K562 (cell line): ENCODE data around the gene INTS4. TPM values are rescaled to one million over a fixed set of nuclear protein-coding genes. Genes with fewer than 3 reads are reported as not detected.

Experiments
- FOXK1 ChIP-seq: sonication (generic); formaldehyde crosslinking; IDR thresholded peaks from 2 replicates; pipeline ENCODE4 v1.8.0; 2022; ENCODE audit warnings: missing genetic modification reagents, mild to moderate bottlenecking, borderline replicate concordance
- NR1H2 ChIP-seq: sonication (generic); formaldehyde crosslinking; IDR thresholded peaks from 2 replicates; pipeline ENCODE4 v1.4.0; 2020; ENCODE audit warnings: mild to moderate bottlenecking, missing genetic modification reagents
- TEAD1 ChIP-seq, 2 experiments: fragments of 450-650 bp in 1 of 2; sonication (generic) in 1 of 2; formaldehyde crosslinking; IDR thresholded peaks; 2 replicates each; pipeline versions ENCODE4 v1.4.0 to v1.8.0; 2020 to 2022; ENCODE audit warnings: mild to moderate bottlenecking in 2 of 2, missing genetic modification reagents in 1 of 2
- ZNF133 ChIP-seq: fragments of 250-450 bp; sonication (Bioruptor Pico); IDR thresholded peaks from 2 replicates; pipeline ENCODE4 v1.4.0; 2020; ENCODE audit warnings: mild to moderate bottlenecking
- polyA plus RNA-seq, 8 experiments: library from polyadenylated mRNA; depleted of rRNA in 4 of 8; stranded (reverse) in 5 of 8; unstranded in 3 of 8; fragments of >200 nt; fragmentation: Nextera tagmentation in 2 of 8; fragmentation: Illumina TruSeq in 1 of 8; extraction: Ambion mirVana in 2 of 8; extraction: Trizol in 1 of 8; gene quantifications; 2 replicates each; pipeline versions ENCODE4 v1.2.1 to v1.2.3, GENCODE V29; 2011 to 2014; ENCODE audit warnings: inconsistent platforms in 1 of 8, missing spikeins in 1 of 8
- total RNA-seq, 7 experiments: library from RNA; depleted of rRNA in 6 of 7; stranded (reverse); fragments of >200 nt in 6 of 7; fragmentation: Illumina TruSeq in 2 of 7; extraction: Trizol in 2 of 7; gene quantifications; 2 replicates each; pipeline versions ENCODE4 v1.2.1 to v1.2.3, GENCODE V29; 2011 to 2021; ENCODE audit warnings: low replicate concordance in 1 of 7
- TF ChIP-seq, protein P1 (sequence below): fragments of 200-800 bp; sonication (Bioruptor generic); IDR thresholded peaks from 2 replicates; pipeline ENCODE4 v1.6.1; 2016; ENCODE audit warnings: missing genetic modification characterization, missing compliant biosample characterization
- TF ChIP-seq, protein P2 (sequence below): fragments of 250-450 bp; sonication (Bioruptor Pico); IDR thresholded peaks from 2 replicates; pipeline ENCODE4 v1.4.0; 2020; ENCODE audit warnings: mild to moderate bottlenecking, moderate library complexity
- TF ChIP-seq, protein P3 (sequence below), 2 experiments: fragments of 450-650 bp; formaldehyde crosslinking in 1 of 2; IDR thresholded peaks; 2 replicates each; pipeline versions ENCODE4 v1.4.0 to v1.6.1; 2014 to 2020; ENCODE audit warnings: mild to moderate bottlenecking in 2 of 2, borderline replicate concordance in 1 of 2, low read depth in 1 of 2

The INTS4 gene
- total and polyA plus RNA-seq, 9 of the 15 experiments (the other 6 are each of a cell fraction or from before 2014, with no cell fraction given) = 28.4 to 53.4 (median 44.5) TPM

DNA sequence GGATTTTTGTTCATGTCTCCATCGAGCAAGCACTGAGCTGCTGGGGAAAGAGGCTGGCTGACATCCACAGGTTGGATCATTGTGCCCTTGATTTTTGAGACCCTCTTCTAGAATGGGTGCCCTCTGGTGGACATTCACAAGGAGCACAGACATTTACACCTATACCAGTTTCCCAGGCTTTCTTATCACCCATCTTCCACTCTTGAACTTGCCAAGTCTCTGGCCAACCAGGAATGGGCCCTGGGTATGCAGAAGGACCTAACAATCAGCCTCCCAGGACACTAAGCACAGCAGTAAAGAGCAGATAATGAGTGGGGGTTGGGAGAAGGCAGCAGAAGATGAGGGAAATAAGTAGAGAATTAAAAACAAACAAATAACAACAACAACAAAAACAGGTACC, 5.7 kb upstream of the INTS4 start (continued):
- TF ChIP-seq, protein P1, sequence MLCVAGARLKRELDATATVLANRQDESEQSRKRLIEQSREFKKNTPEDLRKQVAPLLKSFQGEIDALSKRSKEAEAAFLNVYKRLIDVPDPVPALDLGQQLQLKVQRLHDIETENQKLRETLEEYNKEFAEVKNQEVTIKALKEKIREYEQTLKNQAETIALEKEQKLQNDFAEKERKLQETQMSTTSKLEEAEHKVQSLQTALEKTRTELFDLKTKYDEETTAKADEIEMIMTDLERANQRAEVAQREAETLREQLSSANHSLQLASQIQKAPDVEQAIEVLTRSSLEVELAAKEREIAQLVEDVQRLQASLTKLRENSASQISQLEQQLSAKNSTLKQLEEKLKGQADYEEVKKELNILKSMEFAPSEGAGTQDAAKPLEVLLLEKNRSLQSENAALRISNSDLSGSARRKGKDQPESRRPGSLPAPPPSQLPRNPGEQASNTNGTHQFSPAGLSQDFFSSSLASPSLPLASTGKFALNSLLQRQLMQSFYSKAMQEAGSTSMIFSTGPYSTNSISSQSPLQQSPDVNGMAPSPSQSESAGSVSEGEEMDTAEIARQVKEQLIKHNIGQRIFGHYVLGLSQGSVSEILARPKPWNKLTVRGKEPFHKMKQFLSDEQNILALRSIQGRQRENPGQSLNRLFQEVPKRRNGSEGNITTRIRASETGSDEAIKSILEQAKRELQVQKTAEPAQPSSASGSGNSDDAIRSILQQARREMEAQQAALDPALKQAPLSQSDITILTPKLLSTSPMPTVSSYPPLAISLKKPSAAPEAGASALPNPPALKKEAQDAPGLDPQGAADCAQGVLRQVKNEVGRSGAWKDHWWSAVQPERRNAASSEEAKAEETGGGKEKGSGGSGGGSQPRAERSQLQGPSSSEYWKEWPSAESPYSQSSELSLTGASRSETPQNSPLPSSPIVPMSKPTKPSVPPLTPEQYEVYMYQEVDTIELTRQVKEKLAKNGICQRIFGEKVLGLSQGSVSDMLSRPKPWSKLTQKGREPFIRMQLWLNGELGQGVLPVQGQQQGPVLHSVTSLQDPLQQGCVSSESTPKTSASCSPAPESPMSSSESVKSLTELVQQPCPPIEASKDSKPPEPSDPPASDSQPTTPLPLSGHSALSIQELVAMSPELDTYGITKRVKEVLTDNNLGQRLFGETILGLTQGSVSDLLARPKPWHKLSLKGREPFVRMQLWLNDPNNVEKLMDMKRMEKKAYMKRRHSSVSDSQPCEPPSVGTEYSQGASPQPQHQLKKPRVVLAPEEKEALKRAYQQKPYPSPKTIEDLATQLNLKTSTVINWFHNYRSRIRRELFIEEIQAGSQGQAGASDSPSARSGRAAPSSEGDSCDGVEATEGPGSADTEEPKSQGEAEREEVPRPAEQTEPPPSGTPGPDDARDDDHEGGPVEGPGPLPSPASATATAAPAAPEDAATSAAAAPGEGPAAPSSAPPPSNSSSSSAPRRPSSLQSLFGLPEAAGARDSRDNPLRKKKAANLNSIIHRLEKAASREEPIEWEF (CRISPR knock-in tag) = no peak
- no peak for TF ChIP-seq FOXK1
- TF ChIP-seq, protein P2, sequence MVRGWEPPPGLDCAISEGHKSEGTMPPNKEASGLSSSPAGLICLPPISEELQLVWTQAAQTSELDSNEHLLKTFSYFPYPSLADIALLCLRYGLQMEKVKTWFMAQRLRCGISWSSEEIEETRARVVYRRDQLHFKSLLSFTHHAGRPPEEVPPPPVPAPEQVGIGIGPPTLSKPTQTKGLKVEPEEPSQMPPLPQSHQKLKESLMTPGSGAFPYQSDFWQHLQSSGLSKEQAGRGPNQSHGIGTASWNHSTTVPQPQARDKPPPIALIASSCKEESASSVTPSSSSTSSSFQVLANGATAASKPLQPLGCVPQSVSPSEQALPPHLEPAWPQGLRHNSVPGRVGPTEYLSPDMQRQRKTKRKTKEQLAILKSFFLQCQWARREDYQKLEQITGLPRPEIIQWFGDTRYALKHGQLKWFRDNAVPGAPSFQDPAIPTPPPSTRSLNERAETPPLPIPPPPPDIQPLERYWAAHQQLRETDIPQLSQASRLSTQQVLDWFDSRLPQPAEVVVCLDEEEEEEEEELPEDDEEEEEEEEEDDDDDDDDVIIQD (CRISPR knock-in tag) = no peak
- no peak for TF ChIP-seq NR1H2 (CRISPR knock-in tag)
- TF ChIP-seq TEAD1 (CRISPR knock-in tag; IDR thresholded peaks at IDR 0.05) = no peak
- TF ChIP-seq ZNF133 (CRISPR knock-in tag) = no peak
- TF ChIP-seq, protein P3, sequence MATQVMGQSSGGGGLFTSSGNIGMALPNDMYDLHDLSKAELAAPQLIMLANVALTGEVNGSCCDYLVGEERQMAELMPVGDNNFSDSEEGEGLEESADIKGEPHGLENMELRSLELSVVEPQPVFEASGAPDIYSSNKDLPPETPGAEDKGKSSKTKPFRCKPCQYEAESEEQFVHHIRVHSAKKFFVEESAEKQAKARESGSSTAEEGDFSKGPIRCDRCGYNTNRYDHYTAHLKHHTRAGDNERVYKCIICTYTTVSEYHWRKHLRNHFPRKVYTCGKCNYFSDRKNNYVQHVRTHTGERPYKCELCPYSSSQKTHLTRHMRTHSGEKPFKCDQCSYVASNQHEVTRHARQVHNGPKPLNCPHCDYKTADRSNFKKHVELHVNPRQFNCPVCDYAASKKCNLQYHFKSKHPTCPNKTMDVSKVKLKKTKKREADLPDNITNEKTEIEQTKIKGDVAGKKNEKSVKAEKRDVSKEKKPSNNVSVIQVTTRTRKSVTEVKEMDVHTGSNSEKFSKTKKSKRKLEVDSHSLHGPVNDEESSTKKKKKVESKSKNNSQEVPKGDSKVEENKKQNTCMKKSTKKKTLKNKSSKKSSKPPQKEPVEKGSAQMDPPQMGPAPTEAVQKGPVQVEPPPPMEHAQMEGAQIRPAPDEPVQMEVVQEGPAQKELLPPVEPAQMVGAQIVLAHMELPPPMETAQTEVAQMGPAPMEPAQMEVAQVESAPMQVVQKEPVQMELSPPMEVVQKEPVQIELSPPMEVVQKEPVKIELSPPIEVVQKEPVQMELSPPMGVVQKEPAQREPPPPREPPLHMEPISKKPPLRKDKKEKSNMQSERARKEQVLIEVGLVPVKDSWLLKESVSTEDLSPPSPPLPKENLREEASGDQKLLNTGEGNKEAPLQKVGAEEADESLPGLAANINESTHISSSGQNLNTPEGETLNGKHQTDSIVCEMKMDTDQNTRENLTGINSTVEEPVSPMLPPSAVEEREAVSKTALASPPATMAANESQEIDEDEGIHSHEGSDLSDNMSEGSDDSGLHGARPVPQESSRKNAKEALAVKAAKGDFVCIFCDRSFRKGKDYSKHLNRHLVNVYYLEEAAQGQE (IDR thresholded peaks at IDR 0.05; ENCODE audit: borderline replicate concordance) = peak; percentile 60
- TF ChIP-seq, protein P3 (CRISPR knock-in tag; IDR thresholded peaks at IDR 0.05; ENCODE audit: low read depth) = no peak
